ENCODE measurements around the gene RBFOX2. TPM values are rescaled to one million over a fixed set of nuclear protein-coding genes. Genes with fewer than 3 reads are reported as not detected.

The RBFOX2 gene
- polyA plus RNA-seq, 2 of the 4 experiments (the other 2 are of a cell fraction) = 30.3 to 77.7 TPM

DNA sequence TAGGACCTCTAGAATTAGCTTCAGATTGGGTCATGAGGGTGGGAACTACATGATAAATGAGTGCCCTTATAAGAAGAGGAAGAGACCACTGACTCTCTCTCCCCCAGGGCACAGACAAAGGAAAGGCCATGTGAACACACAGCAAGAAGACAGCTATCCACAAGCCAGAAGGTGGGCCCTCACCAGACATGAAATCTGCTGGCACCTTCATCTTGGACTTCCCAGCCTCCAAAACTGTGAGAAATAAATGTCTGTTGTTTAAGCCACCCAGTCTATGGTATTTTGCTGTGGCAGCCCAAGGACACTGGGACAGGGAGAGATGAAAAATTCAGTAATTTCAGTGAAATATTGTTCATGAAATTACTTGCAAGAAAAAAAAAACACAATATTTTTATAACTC is 5.9 kb downstream of the RBFOX2 start (continued):
- TF ChIP-seq REST (IDR thresholded peaks at IDR 0.05) = no peak
- no peak for TF ChIP-seq ZNF302 (CRISPR knock-in tag; IDR thresholded peaks at IDR 0.05)
- no peak for TF ChIP-seq NR3C1 (IDR thresholded peaks at IDR 0.05)

GRCh38 chr22:36022162-36022561 is 6.5 kb downstream of the RBFOX2 start:
- Histone ChIP-seq H3K27ac (no peak overlapping the region), H3K9me3 (no peaks in the 10 kb centered on the region), H3K4me1 (peaks cover 12% of the 10 kb centered on the region; the same call in 2 of the 3 replicates), H3K4me2 (no peak overlapping the region), H3K4me3 (no peak overlapping the region)
- ATAC-seq = no peak
- no peak for FAIRE-seq
- ChIA-PET POLR2A (no interaction called here), CTCF (interaction anchor here (0.7 to 1.8 kb wide), 2 partner anchors 44 to 1208 kb away, joined by 3 to 7 read pairs; no protein-coding TSS in a partner anchor)
- no peak for DNase-seq (ENCODE audit: low read depth in 1 of 2, low spot score in 1 of 2)
- 84% methylated on average over 1 of the region's 1 CpG for WGBS (ENCODE audit: missing lambda C conversion rate)
- TF ChIP-seq, protein P1, sequence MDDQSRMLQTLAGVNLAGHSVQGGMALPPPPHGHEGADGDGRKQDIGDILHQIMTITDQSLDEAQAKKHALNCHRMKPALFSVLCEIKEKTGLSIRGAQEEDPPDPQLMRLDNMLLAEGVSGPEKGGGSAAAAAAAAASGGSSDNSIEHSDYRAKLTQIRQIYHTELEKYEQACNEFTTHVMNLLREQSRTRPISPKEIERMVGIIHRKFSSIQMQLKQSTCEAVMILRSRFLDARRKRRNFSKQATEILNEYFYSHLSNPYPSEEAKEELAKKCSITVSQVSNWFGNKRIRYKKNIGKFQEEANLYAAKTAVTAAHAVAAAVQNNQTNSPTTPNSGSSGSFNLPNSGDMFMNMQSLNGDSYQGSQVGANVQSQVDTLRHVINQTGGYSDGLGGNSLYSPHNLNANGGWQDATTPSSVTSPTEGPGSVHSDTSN (IDR thresholded peaks at IDR 0.05) = no peak
- no peak for TF ChIP-seq RAD21 (conservative IDR thresholded peaks at IDR 0.05 in 1 of 2, IDR thresholded peaks at IDR 0.05 in 1 of 2)
- TF ChIP-seq KDM5A (IDR thresholded peaks at IDR 0.05) = no peak
- TF ChIP-seq HES2 (IDR thresholded peaks at IDR 0.05) = no peak
- TF ChIP-seq HOXB13 (CRISPR knock-in tag; IDR thresholded peaks at IDR 0.05; ENCODE audit: low read depth) = no peak
- no peak for TF ChIP-seq NFE2L2 (conservative IDR thresholded peaks at IDR 0.05; ENCODE audit: low read length)
- no peak for TF ChIP-seq JUNB (IDR thresholded peaks at IDR 0.05)
- no peak for TF ChIP-seq BHLHE40 (IDR thresholded peaks at IDR 0.05; ENCODE audit: low read depth, low read length)
- no peak for TF ChIP-seq CBX2 (IDR thresholded peaks at IDR 0.05; ENCODE audit: borderline replicate concordance, low read depth)
- TF ChIP-seq, protein P2, sequence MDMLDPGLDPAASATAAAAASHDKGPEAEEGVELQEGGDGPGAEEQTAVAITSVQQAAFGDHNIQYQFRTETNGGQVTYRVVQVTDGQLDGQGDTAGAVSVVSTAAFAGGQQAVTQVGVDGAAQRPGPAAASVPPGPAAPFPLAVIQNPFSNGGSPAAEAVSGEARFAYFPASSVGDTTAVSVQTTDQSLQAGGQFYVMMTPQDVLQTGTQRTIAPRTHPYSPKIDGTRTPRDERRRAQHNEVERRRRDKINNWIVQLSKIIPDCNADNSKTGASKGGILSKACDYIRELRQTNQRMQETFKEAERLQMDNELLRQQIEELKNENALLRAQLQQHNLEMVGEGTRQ (IDR thresholded peaks at IDR 0.05) = no peak
- TF ChIP-seq HDAC2 (IDR thresholded peaks at IDR 0.05) = no peak
- TF ChIP-seq, protein P3, sequence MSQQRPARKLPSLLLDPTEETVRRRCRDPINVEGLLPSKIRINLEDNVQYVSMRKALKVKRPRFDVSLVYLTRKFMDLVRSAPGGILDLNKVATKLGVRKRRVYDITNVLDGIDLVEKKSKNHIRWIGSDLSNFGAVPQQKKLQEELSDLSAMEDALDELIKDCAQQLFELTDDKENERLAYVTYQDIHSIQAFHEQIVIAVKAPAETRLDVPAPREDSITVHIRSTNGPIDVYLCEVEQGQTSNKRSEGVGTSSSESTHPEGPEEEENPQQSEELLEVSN (IDR thresholded peaks at IDR 0.05; ENCODE audit: borderline replicate concordance, low read depth) = no peak
- TF ChIP-seq TP53 (CRISPR knock-in tag; IDR thresholded peaks at IDR 0.05) = no peak
- TF ChIP-seq POLR2AphosphoS2 (conservative IDR thresholded peaks at IDR 0.05; ENCODE audit: low read length) = no peak
- TF ChIP-seq ESRRA (IDR thresholded peaks at IDR 0.05; ENCODE audit: borderline replicate concordance, low read length) = no peak
- no peak for TF ChIP-seq CBX8 (IDR thresholded peaks at IDR 0.05)
- no peak for TF ChIP-seq NR3C1 (IDR thresholded peaks at IDR 0.05)
- no peak for TF ChIP-seq NPAS2 (CRISPR knock-in tag; IDR thresholded peaks at IDR 0.05; ENCODE audit: borderline replicate concordance)
- no peak for TF ChIP-seq SREBF2 (IDR thresholded peaks at IDR 0.05)
